ENCODE measurements around the gene CSNK1E. TPM values are rescaled to one million over a fixed set of nuclear protein-coding genes. Genes with fewer than 3 reads are reported as not detected.
"Not testable (repeated sequence)": the region's sequence is repeated elsewhere in the genome, so short reads cannot be mapped to it uniquely, and the experiment has no call there.

Gene CSNK1E
- total RNA-seq: 138 TPM
- long read RNA-seq, partial matches to known transcripts: 54 of 80 reads
- long read RNA-seq, other reads (novel, unspliced or antisense): 19 of 80 reads

DNA sequence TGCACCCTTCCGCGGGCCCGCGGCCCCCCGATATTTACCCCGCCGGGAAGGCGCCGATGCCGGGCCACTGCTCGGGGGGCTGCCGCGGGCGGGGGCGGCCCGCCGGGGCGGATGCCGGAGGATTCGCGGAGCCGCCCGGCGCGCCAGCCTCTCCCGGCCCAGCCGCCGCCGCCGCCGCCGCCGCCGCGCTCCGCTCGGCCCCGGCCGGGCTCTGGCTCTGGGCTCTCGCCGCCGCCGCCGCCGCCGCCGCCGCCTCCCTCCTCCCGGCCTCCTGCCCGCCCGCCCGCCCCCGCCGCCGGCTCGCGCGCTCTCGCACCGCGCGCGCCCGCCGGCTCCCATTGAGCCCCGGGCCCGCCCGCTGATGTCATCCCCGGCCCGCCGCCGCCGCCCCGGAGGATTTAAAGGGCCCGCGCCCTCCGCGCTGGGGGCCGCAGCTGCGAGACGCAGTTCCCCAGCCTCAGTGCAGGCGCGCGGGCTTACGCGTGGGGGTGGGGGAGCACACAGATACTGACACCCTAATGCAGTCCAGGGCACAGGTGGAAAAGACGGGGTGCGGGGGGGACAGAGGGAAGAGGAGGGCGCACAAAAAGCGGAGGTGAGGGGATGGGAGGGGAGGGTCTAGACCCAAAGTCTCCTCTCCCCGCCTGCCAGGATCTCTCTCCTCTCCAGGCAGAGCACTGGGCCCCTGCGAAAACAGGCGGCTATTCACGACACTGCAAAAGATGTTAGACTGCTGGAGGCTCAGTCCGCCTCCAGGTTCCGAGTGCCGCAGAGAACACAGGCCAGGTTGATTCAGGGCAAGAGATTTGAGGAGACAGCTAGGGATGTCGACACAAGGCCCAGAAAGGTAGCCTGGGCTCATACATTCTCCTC lies at the start of gene CSNK1E:
TSS of gene CSNK1E (minus strand) at position 312 of the 873 bp plus-strand sequence. CDS start 3,276 bp downstream, outside the sequence.
- peak; percentile 92 for DNase-seq (ENCODE audit: low spot score)

DNA sequence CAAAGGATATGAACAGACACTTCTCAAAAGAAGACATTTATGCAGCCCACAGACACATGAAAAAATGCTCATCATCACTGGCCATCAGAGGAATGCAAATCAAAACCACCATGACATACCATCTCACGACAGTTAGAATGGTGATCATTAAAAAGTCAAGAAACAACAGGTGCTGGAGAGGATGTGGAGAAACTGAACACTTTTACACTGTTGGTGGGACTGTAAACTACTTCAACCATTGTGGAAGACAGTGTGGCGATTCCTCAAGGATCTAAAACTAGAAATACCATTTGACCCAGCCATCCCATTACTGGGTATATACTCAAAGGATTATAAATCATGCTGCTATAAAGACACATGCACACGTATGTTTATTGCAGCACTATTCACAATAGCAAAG lies 48.6 kb upstream of the CSNK1E start:
- DNase-seq (ENCODE audit: low spot score): not testable (repeated sequence)

DNA sequence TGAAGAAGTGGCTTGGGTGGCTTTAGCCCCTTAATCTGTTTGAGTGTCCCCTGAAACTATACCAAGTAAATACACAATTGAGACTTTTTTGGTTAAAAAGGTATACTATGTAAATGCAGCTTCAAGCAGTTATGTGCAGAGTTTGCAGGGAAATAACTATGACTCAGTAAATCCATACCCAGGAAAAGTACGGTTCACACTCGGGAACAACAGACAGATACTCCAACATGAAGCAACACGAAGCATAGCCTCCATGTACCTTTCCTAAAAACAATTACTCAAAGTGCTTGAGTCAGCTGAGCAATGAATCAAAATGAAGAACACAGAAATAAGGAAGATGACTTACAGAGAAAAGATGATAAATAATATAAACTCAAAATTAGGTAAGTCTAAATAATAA lies 47.9 kb upstream of the CSNK1E start:
- DNase-seq (ENCODE audit: low spot score): not testable (repeated sequence)

DNA sequence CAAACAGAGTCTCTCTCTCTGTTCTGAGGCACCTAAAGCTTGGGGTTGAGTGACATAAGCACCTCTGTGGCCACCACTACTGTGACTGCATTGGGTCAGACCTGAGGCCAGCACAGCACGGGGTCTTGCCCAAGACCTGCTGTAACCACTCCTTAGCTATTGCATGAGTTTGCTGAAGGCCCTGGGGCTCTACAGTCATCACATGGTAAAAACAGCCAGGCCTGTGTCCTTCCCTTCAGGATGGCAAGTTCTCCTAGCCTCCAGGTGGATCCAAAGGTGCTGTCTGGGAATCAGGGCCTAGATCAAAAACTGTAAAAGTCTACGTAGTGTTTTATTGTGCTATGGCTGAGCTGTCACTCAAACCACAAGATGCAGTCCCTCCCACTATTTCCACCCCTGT lies 43.3 kb upstream of the CSNK1E start:
- not testable (repeated sequence) for DNase-seq (ENCODE audit: low spot score)

DNA sequence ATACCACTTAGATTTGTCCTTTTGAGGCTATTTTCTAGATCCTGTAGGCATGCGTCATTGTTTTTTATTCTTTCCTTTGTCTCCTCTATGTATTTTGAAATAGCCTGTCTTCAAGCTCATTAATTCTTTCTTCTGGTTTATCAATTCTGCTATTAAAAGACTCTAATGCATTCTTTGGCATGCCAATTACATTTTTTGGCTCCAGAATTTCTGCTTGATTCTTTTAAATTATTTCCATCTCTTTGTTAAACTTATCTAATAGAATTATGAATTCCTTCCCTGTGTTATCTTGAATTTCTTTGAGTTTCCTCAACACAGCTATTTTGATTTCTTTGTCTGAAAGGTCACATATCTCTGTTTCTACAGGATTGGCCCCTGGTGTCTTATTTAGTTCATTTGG lies 42.6 kb upstream of the CSNK1E start:
- not testable (repeated sequence) for DNase-seq (ENCODE audit: low spot score)

DNA sequence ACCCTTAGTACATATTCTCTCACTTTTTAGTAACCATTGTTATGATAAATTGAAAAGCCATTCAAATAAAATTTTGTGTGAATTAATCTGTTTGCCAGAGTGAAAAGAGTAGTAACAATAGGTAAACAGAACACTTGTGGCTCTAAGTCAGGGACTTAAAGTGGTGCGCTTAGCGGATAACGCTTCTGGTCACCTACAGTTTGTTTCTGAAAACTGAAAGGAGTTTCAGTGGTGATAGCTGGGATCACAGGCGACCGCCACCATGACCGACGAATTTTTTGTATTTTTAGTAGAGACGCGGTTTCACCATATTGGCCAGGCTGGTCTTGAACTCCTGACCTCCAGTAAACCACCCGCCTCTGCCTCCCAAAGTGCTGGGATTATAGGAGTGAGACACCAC lies 40.7 kb upstream of the CSNK1E start:
- not testable (repeated sequence) for DNase-seq (ENCODE audit: low spot score)

DNA sequence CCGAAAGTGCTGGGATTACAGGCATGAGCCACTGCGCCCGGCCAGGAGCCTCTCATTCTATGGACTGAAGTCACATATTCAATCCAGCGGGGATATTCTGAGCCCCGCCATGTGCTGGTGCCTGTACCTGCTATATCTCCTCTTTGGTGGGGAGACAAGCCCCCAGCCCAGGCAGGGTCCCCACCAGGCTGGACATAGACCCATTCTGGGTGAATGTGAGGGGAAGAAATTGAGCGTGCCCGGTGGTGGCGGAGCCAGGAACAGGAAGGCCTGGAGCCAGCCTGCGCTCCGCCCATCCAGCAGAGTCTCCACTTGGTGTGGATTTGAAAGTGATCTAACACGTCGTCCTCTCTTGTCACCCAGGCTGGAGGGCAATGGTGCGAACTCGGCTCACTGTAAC lies 38.0 kb upstream of the CSNK1E start:
- no peak for DNase-seq (ENCODE audit: low spot score)

DNA sequence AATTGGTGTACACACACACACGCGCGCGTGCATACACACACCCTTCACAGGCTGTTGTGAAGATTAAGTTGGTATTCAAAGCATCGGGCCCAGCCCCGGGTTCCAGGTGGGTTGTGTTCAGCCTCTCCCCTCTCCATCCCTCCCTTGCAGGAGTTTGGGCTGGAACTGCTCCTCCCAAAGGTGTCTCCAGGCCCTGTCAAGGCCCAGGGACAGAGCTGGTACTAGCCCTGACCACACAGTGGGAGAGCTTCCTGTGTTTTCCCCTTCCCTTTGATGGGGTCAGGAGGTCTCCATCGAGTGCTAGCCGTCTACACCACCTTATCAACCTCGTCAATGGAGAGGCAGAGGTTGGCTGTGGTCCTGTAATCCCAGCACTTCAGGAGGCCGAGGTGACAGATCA lies 36.5 kb upstream of the CSNK1E start:
- no peak for DNase-seq (ENCODE audit: low spot score)

DNA sequence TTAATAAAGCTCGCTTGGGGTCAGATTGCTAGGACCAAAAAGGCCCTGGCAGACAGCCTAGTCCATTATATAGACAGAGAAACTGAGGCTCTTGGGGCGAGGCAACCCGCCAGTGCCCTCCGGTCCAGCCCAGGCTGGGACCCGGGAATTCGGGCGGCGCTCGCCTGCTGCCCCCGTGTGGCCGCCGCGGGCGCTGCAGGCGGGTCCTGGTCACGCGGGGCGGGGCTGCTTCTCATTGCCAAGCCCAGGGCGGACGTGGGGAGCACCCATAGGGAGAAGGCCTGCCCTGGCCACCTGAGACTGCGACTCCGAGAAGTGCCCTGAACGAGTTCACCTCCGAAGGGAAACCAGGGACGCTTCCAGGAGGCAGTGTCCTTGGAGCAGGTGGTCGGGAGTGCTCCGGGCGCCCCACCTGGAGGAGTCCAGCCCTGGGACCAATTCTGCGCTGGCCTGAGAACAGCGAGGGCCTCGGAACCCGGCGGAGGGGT lies 36.0 kb upstream of the CSNK1E start:
- no peak for DNase-seq (ENCODE audit: low spot score)

DNA sequence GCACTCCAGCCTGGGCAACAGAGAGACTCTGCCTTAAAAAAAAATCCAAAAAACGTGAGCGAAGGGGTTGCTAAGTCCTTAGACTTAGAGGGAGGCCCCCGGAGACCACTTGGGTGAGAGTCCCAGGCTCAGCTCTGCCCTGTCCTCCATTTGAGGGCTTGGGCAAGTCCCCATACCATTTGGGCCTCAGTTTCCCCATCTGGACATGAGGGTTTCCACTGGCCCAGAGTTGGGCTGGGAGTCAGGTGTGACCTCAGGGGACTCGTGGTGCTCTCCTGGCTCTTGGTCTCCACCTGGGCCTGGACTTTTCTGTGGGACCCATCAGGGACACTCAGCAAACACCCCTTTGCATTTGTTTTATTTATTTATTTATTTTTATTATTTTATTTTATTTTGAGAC lies 35.2 kb upstream of the CSNK1E start:
- DNase-seq (ENCODE audit: low spot score): no peak

DNA sequence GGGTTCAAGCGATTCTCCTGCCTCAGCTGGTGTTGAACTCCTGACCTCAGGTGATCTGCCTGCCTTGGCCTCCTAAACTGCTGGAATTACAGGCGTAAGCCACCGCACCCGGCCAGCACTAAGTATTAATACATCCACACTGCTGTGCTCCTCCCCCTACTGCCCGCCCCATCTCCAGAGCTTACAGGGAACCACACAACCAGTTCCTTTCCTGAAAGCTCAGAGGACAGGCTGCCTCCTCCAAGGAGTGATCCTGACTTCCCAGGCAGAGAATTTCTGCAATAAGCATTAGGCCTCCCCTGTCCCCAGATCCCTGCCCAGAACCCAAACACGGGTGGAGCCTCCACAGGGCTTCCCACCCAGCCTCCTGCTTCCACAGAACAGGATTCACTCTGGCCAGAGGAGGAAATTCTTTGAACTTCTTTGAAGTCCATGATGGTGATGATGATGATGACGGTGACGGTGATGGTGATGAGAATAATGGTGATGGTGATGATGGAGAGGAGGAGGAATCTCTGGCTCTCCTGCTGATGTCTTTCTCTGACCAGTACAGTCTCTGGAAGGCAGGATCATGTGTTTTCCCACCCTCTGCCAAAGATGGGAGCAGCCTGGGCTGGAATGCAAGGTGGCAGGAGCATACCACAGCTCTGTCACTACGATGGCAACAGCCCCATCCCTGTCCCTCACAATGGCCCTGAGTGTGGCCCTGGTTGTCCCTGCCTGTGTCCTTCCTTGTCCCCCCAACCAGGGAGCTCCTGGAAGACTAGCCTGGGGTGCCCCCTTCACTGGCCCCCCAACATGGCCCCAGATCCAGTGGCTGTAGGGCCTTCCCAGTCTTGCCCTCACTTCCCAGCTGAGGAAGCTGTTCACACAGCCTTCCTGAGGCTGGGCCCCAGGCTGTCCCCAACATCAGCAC lies 33.5 kb upstream of the CSNK1E start:
- peak; percentile 59 for DNase-seq (ENCODE audit: low spot score)

DNA sequence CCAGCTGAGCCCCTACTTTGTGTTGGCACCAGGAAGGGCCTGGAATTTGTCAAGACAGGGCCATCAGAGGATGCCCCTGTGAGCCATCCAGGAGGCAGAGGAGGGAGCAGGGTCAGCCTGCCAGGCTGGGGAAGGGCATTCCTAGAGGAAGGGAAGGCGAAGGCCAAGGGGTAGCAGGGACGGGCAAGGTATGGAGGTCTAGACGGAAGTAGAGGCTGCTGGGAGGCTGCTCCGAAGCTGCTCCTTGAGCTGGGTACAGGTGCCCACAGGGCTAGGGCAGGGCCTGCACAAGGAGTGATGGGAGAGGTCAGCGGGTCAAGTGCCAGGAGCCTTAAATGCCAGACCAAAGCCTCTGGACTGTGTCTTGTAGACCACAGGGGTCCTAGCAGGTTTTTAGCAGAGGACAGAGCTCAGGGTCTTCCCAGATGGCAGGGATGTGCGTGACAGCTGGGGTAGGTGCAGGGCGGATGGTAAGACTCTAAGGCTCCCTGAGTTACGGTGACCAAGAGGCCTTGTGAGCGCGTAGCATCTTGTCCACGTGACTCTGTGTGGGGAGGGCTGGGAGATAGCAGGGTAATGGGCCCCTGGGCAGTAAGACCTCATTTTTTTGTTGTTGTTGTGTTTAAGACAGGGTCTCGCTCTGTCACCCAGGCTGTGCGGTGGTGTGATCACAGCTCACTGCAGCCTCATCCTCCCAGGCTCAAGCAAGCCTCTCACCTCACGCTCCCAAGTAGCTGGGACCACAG lies 31.7 kb upstream of the CSNK1E start:
- DNase-seq (ENCODE audit: low spot score): peak; percentile 84

DNA sequence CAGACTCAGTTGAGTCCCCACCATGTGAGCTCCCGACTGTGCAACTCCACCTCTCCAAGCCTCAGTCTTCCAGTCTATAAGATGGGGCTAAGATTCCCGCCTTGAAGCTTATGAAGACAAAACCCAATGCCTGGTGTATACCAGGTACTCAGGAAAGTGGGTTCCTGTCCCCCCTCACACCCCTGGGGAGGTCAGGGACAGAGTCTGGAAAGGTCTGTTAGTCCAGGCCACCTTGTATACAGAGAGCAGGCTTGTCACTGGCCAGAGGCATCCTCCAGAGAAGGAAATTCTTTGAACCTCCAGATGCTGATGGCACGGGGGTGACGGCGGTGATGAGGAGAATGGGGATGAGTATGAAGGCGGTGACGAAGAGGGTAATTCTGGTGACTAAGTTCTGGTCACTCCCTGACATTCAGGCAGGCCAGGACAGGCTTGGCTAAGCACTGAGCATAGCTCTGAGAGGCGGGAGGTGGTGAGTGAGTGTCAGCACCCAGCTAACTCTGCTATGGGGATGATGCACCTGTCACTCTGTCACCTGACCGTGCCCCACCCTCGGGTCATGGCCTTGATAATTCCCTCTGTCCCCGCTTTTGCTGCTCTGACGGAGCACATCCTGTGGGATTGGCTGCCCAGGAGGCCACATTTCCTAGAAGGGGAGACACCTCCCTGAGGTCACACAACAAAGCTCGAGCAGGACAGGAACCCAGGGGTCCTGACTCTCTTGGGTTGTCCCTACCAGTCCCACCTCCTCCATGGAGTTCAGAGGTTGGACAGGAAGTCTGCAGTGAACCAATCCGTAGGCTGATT lies 30.9 kb upstream of the CSNK1E start:
- peak; percentile 57 for DNase-seq (ENCODE audit: low spot score)

DNA sequence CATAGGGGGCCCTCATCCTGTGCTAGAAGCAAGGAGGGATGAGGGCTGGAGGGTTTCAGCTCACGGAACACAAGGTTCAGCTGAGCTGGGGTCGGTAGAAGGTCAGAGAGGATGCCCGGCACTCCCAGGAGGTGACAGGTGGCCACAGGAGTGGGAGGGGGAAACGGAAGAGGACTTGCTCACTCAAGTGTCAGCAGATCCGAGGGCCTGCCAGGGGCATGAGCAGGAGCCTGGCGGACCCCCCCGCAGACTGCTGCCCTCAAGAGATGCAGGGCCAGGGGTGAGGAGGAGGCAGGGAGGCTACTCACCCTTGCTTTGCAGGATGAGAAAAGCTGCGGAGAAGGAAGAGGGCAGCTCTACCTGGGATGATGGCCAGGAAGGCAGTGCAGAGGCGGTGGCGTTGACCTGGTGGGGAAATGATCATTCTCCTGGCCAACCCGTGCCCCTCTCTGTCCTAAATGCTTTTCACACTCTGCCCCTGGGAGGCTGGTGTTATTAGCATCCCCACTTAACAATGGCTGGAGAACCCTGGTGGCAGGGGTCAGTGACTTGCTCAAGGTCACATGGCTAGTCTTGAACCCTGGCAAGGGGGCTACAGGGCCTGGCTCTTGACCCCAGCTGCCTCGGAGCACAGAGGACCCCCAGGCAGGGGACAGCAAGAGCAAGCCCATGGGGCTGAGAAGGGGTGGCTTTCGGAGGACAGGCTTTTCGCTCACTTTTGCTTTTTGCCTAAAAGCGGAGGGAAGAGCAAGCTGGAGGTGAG lies 30.1 kb upstream of the CSNK1E start:
- DNase-seq (ENCODE audit: low spot score): peak; percentile 81

DNA sequence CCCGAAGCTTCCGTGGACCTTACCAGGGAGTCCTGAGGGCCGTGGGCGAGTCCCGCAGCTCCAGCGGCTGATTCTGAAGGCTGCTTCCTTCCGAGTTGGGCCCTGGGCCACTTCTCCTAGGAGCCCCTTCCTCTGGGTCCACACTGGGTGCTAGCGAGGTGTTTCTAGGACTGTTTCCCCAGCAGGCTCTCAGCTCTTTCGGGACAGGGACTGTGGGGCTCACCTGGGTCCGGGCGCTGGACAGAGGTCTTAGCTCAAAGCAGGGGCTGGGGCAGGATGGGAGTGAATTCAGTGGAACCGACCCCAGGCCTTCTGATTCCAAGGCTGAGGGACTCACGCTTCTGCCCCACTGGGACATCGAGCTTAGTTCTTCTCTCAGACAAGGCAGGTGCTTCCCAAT lies 29.3 kb upstream of the CSNK1E start:
- peak; percentile 89 for DNase-seq (ENCODE audit: low spot score)

DNA sequence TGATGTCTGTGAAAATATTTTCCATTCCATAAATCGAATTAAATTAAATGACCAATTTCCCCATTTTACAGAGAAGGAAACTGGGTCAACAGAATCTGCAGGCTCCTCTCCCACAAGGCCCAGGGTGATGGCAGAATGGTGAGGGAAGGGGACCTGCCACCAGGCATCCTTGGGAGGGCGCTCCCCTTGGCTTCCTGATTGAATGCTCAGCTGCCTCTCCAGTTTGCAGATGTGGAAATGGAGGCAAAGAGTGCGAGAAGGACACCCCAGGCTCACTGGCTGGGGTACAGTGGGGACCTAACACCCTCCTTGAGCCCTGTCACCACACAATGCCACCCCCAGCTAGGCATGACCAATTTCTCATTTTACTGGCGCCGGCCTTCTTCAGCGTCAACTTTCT lies 28.5 kb upstream of the CSNK1E start:
- DNase-seq (ENCODE audit: low spot score): peak; percentile 28

DNA sequence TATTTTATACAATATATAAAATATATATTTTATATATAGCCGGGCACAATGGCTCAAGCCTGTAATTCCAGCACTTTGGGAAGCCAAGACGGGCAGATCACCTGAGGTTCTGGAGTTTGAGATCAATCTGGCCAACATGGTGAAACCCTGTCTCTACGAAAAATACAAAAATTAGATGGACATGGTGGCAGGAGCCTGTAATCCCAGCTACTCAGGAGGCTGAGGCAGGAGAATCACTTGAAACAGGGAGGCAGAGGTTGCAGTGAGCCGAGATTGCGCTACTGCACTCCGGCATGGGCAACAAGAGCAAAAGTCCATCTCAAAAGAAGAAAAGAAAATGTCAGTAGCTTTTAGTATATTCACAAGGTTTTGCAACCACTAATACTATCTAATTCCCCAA lies 22.7 kb upstream of the CSNK1E start:
- DNase-seq (ENCODE audit: low spot score): peak; percentile 55

DNA sequence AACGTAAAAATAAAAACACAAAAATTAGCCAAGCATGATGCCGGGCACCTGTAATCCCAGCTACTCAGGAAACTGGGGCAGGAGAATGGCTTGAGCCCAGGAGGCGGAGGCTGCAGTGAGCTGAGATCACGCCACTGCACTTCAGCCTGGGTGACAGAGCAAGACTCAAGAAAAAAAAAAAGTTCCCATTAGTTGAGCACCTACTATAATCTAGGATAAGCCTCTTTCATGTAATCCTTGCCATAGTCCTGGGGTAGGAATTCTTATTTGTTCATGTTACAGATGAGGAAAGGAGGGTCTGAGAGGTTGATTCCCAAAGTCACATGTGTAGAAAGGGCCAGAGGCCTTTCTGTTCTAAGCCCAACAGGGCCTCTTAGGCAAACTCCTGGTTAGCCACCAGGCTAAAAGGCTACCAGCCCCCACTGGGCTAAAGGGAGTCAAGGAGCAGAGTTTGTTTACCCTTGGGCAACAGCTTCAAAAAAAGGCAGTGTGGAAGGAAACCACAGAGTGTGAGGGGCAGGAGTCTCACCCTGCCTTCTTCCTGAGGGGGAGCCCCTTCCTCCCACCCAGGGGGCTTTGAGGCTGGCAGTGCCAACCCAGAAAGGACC lies 21.6 kb upstream of the CSNK1E start:
- DNase-seq (ENCODE audit: low spot score): peak; percentile 24

DNA sequence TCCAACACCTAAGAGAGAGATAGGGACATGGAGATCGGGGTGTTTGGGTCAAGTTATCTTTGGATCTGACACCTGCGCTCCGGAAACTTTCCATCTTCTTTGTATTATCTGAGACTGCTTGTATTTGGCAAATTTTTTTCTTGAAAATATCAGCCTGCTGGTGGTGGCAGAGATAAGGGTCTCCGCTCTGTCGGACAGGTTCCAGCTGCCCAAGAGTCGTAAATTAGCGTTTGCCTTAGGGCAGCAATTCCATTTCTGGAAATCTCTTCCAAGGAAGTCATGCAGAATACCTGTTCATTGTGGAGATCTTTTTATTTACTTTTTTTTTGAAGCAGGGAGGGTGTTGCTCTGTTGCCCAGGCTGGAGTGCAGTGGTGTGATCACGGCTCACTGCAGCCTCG lies 19.5 kb upstream of the CSNK1E start:
- no peak for DNase-seq (ENCODE audit: low spot score)

Data from mesenteric fat pad (tissue), 1 donor.